OCI-LY7 (cell line): ENCODE measurements around the gene FMO4. TPM values are rescaled to one million over a fixed set of nuclear protein-coding genes. Genes with fewer than 3 reads are reported as not detected.

Source experiments
- small RNA-seq: library from RNA; depleted of rRNA; stranded (forward); fragments of <200 nt; gene quantifications from one replicate; pipeline ENCODE3, GENCODE V24; 2014
- total RNA-seq, 2 experiments: library from RNA; depleted of rRNA in 1 of 2; stranded (reverse); fragments of >200 nt in 1 of 2; shearing (Covaris generic) in 1 of 2; gene quantifications; 2 replicates each; pipeline ENCODE4 v1.2.3, GENCODE V29; 2014 to 2022

Gene FMO4
- total RNA-seq, 2 experiments from 2014 or later: 4.0 to 4.8 TPM

Small RNA genes lying within 50 kb of the gene (small RNA-seq; reads per million reads assigned to genes)
- gene SRP14P4: not detected

Other genes starting within 250 kb of the FMO4 start
- not detected in 2 replicates for gene FMO3, start 223.3 kb upstream of the FMO4 start, total RNA-seq (2014; rRNA removed; shearing (Covaris generic))
- not detected in 2 replicates for gene FMO3, start 223.3 kb upstream of the FMO4 start, total RNA-seq (2022)
- gene FMO2, start 128.9 kb upstream of the FMO4 start, total RNA-seq (2014; rRNA removed; shearing (Covaris generic)): not detected in 2 replicates
- not detected in 2 replicates for gene FMO2, start 128.9 kb upstream of the FMO4 start, total RNA-seq (2022)
- 0.38 and 1.2 TPM in 2 replicates for gene FMO1, start 65.7 kb upstream of the FMO4 start, total RNA-seq (2014; rRNA removed; shearing (Covaris generic))
- gene FMO1, start 65.7 kb upstream of the FMO4 start, total RNA-seq (2022): 0.34 and 0.98 TPM in 2 replicates
- gene PRRC2C, start 171.3 kb downstream of the FMO4 start, total RNA-seq (2014; rRNA removed; shearing (Covaris generic)): 73.5 and 75.3 TPM in 2 replicates
- 191 and 203 TPM in 2 replicates for gene PRRC2C, start 171.3 kb downstream of the FMO4 start, total RNA-seq (2022)